AG10803 (cell line): ENCODE data around the gene COX8A.

Source experiments
- DNase-seq: peaks from one replicate; pipeline ENCODE4 v3.0.0; 2010; ENCODE audit warnings: low read depth
- H3K4me3 ChIP-seq: 2 replicates; pipeline ENCODE4 v1.5.1; 2011; ENCODE audit warnings: mild to moderate bottlenecking, low read length, control low read depth
- CTCF ChIP-seq: conservative IDR thresholded peaks from 2 replicates; pipeline ENCODE4 v1.5.1; 2011; ENCODE audit warnings: mild to moderate bottlenecking, low read length, control low read depth, inconsistent platforms

The COX8A gene

GRCh38 chr11:64008283-64008913, 34.0 kb downstream of the COX8A start:
- no peak for TF ChIP-seq CTCF
- DNase-seq = no peak

GRCh38 chr11:64008914-64009633, 34.7 kb downstream of the COX8A start:
- TF ChIP-seq CTCF = no peak
- no peak for DNase-seq
- H3K4me3 ChIP-seq = no peak overlapping the region

More at GRCh38 chr11:64008283-64008913, 34.0 kb downstream of the COX8A start:
- H3K4me3 ChIP-seq = no peak overlapping the region

GRCh38 chr11:64009710-64010109, 35.3 kb downstream of the COX8A start:
- DNase-seq = no peak
- H3K4me3 ChIP-seq = no peak overlapping the region
- no peak for TF ChIP-seq CTCF

GRCh38 chr11:64010783-64011182, 36.4 kb downstream of the COX8A start:
- no peak for TF ChIP-seq CTCF
- no peak overlapping the region for H3K4me3 ChIP-seq
- DNase-seq = no peak

- no peak overlapping the region for H3K4me3 ChIP-seq
- no peak for TF ChIP-seq CTCF
- no peak for DNase-seq
These were observed 37.0 kb downstream of the COX8A start for GRCh38 chr11:64011371-64011770.

GRCh38 chr11:64013141-64013896, 38.9 kb downstream of the COX8A start:
- no peak for TF ChIP-seq CTCF
- H3K4me3 ChIP-seq = no peak overlapping the region
- no peak for DNase-seq

GRCh38 chr11:64014356-64014755, 39.9 kb downstream of the COX8A start:
- DNase-seq = no peak
- H3K4me3 ChIP-seq = no peak overlapping the region
- no peak for TF ChIP-seq CTCF
